NT2/D1 (cell line): ENCODE data around the gene C19orf67.

ENCODE experiments used
- SUZ12 ChIP-seq: IDR thresholded peaks from 2 replicates; pipeline ENCODE4 v1.6.1; 2011; ENCODE audit not compliant: insufficient read length, insufficient read depth; ENCODE audit errors: extremely low read depth
- ZNF274 ChIP-seq: IDR thresholded peaks from 2 replicates; pipeline ENCODE4 v1.6.1; 2011; ENCODE audit warnings: mild to moderate bottlenecking, low read depth, low read length

GRCh38 chr19:14096272-14096992, 10.8 kb upstream of the C19orf67 start:
- TF ChIP-seq SUZ12 (no peak), ZNF274 (no peak)
